ENCODE results near the gene DUSP9.
A peak's percentile ranks its signal among the peaks of the same experiment; 100 is the strongest.

Gene DUSP9

GRCh38 chrX:153645151-153645550 lies 1.9 kb upstream of the DUSP9 start:
- Histone ChIP-seq H3K9me3 (ENCODE audit: control insufficient read depth in 1 of 2, low read length in 2 of 2) (no peaks in the 10 kb centered on the region), H3K27me3 (ENCODE audit: low read depth, low read length) (peaks cover 19% of the 10 kb centered on the region), H3K4me1 (ENCODE audit: control insufficient read depth in 1 of 2, insufficient read depth in 2 of 2, low read length in 2 of 2) (peaks cover 0 to 37% of the 10 kb centered on the region in 2 donors), H3K4me3 (ENCODE audit: low read depth in 1 of 2, low read length in 2 of 2) (no peak overlapping the region), H3K36me3 (ENCODE audit: control insufficient read depth in 1 of 2, insufficient read depth in 2 of 2, low read length in 2 of 2) (no peaks in the 10 kb centered on the region), H3K27ac (ENCODE audit: low read length) (no peak overlapping the region)

DNA sequence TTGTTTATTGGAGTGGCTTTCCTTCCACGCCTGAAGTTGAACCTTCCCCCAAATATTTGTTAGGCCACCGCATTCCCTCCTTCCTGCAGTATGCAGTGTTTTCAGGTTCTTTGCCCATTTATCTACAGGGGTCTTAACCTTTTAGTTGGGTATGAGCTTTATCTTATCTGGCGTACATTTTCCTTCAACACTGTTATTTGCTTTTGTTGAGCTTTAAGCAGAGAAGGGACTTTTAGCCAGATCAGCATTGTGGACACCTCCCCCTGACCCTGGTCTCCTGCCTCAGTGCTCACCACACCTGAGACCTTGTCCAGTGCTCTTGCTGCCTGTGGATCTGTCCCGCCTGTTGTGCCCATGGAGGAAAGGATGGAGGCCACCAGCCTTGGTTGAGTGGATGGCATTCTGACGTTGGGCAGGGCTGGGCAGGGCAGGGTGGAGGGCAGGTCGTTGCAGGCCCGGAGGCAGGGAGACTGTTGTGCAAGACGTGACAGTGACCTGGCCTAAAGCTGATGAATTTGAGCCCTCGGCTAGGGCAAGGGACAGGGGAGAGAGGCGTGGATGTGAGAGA lies 998 bp upstream of the DUSP9 start:
- Histone ChIP-seq H3K9me3 (ENCODE audit: control insufficient read depth in 1 of 2, low read length in 2 of 2) (no peaks in the 10 kb centered on the region), H3K4me1 (ENCODE audit: control insufficient read depth in 1 of 2, insufficient read depth in 2 of 2, low read length in 2 of 2) (peaks cover 0 to 37% of the 10 kb centered on the region in 2 donors), H3K4me3 (ENCODE audit: low read depth in 1 of 2, low read length in 2 of 2) (no peak overlapping the region), H3K36me3 (ENCODE audit: control insufficient read depth in 1 of 2, insufficient read depth in 2 of 2, low read length in 2 of 2) (no peaks in the 10 kb centered on the region), H3K27me3 (ENCODE audit: low read depth, low read length) (peaks cover 19% of the 10 kb centered on the region), H3K27ac (ENCODE audit: low read length) (no peak overlapping the region)

GRCh38 chrX:153647461-153648357 lies 706 bp downstream of the DUSP9 start:
- peaks cover 10% of the 10 kb centered on the region for H3K27me3 ChIP-seq (ENCODE audit: low read depth, low read length)
- no peak overlapping the region for H3K27ac ChIP-seq (ENCODE audit: low read length)
- peaks cover 0 to 31% of the 10 kb centered on the region in 2 donors for H3K4me1 ChIP-seq (ENCODE audit: control insufficient read depth in 1 of 2, insufficient read depth in 2 of 2, low read length in 2 of 2)
- no peaks in the 10 kb centered on the region for H3K36me3 ChIP-seq (ENCODE audit: control insufficient read depth in 1 of 2, insufficient read depth in 2 of 2, low read length in 2 of 2)
- peak overlapping the region in 1 of 2 donors; percentile 8 for H3K4me3 ChIP-seq (ENCODE audit: low read depth in 1 of 2, low read length in 2 of 2)
- H3K9me3 ChIP-seq (ENCODE audit: control insufficient read depth in 1 of 2, low read length in 2 of 2), result no peaks in the 10 kb centered on the region

DNA sequence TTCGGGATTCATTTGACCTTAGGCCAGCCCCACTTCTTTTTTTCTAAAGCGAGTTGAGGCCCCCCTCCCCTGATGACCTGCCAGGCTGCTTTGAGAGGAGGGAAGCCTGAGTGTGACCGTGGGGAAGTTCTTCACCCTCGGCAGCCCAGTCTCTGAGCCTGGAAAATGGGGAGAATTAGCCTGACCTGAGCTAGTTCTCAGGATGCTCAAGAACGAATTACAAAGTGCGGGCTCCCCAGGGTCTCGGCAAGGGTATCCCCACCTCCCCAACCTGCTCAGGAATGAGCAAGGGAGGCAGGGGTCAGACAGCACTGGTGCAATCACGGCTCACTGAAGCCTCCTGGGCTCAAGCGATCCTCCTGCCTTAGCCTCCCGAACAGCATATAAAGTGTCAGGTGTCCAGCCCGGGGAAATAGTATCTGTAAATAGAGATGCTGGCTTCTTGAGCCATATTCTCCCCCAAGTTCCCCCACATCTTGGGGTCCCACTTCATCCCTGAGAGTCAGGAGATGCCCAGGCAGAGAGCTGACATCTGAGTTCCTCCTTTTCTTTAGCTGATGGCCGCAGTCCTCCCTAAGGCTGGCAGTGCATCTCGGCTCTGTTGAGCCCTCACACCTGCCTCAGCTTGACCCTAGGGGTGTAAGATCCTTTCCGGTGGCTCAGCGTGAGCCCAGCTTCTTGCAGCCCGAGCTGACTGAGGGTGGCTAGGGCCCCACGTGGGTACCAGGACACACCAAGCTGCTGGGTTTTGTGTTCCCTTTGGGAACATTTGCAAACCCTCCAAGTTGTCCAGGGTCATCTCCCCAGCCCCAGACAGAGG lies 1.6 kb downstream of the DUSP9 start:
- Histone ChIP-seq H3K27me3 (ENCODE audit: low read depth, low read length) (peaks cover 4% of the 10 kb centered on the region), H3K27ac (ENCODE audit: low read length) (no peak overlapping the region), H3K36me3 (ENCODE audit: control insufficient read depth in 1 of 2, insufficient read depth in 2 of 2, low read length in 2 of 2) (no peaks in the 10 kb centered on the region), H3K9me3 (ENCODE audit: control insufficient read depth in 1 of 2, low read length in 2 of 2) (peaks cover 0 to 1% of the 10 kb centered on the region in 2 donors), H3K4me3 (ENCODE audit: low read depth in 1 of 2, low read length in 2 of 2) (no peak overlapping the region), H3K4me1 (ENCODE audit: control insufficient read depth in 1 of 2, insufficient read depth in 2 of 2, low read length in 2 of 2) (peaks cover 0 to 25% of the 10 kb centered on the region in 2 donors)

- peaks cover 0 to 20% of the 10 kb centered on the region in 2 donors for H3K4me1 ChIP-seq (ENCODE audit: control insufficient read depth in 1 of 2, insufficient read depth in 2 of 2, low read length in 2 of 2)
- no peak overlapping the region for H3K27ac ChIP-seq (ENCODE audit: low read length)
- H3K4me3 ChIP-seq (ENCODE audit: low read depth in 1 of 2, low read length in 2 of 2), result no peak overlapping the region
- H3K27me3 ChIP-seq (ENCODE audit: low read depth, low read length), result peaks cover 4% of the 10 kb centered on the region
- H3K36me3 ChIP-seq (ENCODE audit: control insufficient read depth in 1 of 2, insufficient read depth in 2 of 2, low read length in 2 of 2), result no peaks in the 10 kb centered on the region
- H3K9me3 ChIP-seq (ENCODE audit: control insufficient read depth in 1 of 2, low read length in 2 of 2), result peaks cover 0 to 8% of the 10 kb centered on the region in 2 donors
Observed at GRCh38 chrX:153649178-153649914, 2.3 kb downstream of the DUSP9 start.

GRCh38 chrX:153649915-153650782 lies 3.1 kb downstream of the DUSP9 start:
- Histone ChIP-seq H3K9me3 (ENCODE audit: control insufficient read depth in 1 of 2, low read length in 2 of 2) (peaks cover 0 to 8% of the 10 kb centered on the region in 2 donors), H3K36me3 (ENCODE audit: control insufficient read depth in 1 of 2, insufficient read depth in 2 of 2, low read length in 2 of 2) (no peaks in the 10 kb centered on the region), H3K4me3 (ENCODE audit: low read depth in 1 of 2, low read length in 2 of 2) (no peak overlapping the region), H3K27ac (ENCODE audit: low read length) (no peak overlapping the region), H3K4me1 (ENCODE audit: control insufficient read depth in 1 of 2, insufficient read depth in 2 of 2, low read length in 2 of 2) (peaks cover 0 to 15% of the 10 kb centered on the region in 2 donors), H3K27me3 (ENCODE audit: low read depth, low read length) (peaks cover 4% of the 10 kb centered on the region)

- Histone ChIP-seq H3K27me3 (ENCODE audit: low read depth, low read length) (peaks cover 3% of the 10 kb centered on the region), H3K27ac (ENCODE audit: low read length) (no peak overlapping the region), H3K36me3 (ENCODE audit: control insufficient read depth in 1 of 2, insufficient read depth in 2 of 2, low read length in 2 of 2) (no peaks in the 10 kb centered on the region), H3K9me3 (ENCODE audit: control insufficient read depth in 1 of 2, low read length in 2 of 2) (peaks cover 0 to 8% of the 10 kb centered on the region in 2 donors), H3K4me3 (ENCODE audit: low read depth in 1 of 2, low read length in 2 of 2) (no peak overlapping the region), H3K4me1 (ENCODE audit: control insufficient read depth in 1 of 2, insufficient read depth in 2 of 2, low read length in 2 of 2) (peaks cover 0 to 15% of the 10 kb centered on the region in 2 donors)
Observed at GRCh38 chrX:153650959-153651358, 4.0 kb downstream of the DUSP9 start.

DNA sequence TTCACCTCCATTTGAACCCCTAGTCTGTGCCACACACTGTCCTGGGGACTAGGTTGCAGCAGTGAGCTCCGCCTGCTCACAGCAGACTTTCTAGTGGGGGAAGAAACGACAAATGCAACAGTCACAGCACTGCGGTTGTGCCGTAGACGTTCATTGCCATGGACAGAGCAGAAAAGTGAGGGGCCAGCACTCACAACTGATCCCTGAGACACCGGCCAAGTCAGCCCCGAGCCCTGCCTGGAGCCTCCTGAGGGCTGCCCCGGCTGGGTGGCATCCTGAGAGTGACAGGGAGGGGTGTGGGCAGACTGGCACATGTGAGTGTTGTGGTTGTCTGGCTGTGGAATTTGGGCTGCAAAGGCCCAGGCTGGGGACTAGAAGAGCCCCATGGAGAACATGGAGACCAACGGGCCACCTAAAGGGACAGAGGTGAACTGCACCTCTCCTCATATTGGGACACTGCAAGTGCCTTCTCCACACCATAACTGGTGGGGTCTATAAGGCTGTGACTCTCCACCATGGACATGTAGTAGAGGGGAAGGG lies 4.6 kb downstream of the DUSP9 start:
- Histone ChIP-seq H3K27ac (ENCODE audit: low read length) (no peak overlapping the region), H3K27me3 (ENCODE audit: low read depth, low read length) (no peaks in the 10 kb centered on the region), H3K4me3 (ENCODE audit: low read depth in 1 of 2, low read length in 2 of 2) (no peak overlapping the region), H3K4me1 (ENCODE audit: control insufficient read depth in 1 of 2, insufficient read depth in 2 of 2, low read length in 2 of 2) (peaks cover 0 to 14% of the 10 kb centered on the region in 2 donors), H3K9me3 (ENCODE audit: control insufficient read depth in 1 of 2, low read length in 2 of 2) (peaks cover 0 to 8% of the 10 kb centered on the region in 2 donors), H3K36me3 (ENCODE audit: control insufficient read depth in 1 of 2, insufficient read depth in 2 of 2, low read length in 2 of 2) (no peaks in the 10 kb centered on the region)

GRCh38 chrX:153653556-153653955 lies 6.6 kb downstream of the DUSP9 start:
- Histone ChIP-seq H3K4me3 (ENCODE audit: low read depth in 1 of 2, low read length in 2 of 2) (no peak overlapping the region), H3K27ac (ENCODE audit: low read length) (no peak overlapping the region), H3K27me3 (ENCODE audit: low read depth, low read length) (no peaks in the 10 kb centered on the region)

DNA sequence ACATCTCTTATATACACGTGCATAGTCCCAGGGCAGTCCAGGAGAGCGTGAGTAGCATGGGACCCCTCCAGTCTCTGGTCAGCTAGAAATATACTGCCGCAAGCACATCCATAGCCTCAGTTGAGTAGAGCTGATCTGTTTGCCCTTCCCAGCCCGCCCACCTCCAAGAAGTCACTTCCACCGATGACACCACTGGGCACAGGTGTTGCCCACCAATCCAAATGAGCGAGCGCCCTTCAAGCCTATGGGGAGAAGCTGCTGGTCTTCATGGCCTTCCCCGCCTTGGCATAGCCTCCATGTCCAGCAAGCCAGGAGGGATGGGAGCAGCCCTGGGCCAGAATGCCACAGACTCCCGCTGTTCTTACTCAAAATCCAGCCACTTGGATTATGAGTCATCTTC lies 10.2 kb downstream of the DUSP9 start:
- Histone ChIP-seq H3K9me3 (ENCODE audit: control insufficient read depth in 1 of 2, low read length in 2 of 2) (peaks cover 0 to 8% of the 10 kb centered on the region in 2 donors), H3K4me1 (ENCODE audit: control insufficient read depth in 1 of 2, insufficient read depth in 2 of 2, low read length in 2 of 2) (no peaks in the 10 kb centered on the region), H3K27me3 (ENCODE audit: low read depth, low read length) (no peaks in the 10 kb centered on the region)

More at GRCh38 chrX:153653556-153653955, 6.6 kb downstream of the DUSP9 start:
- H3K36me3 ChIP-seq (ENCODE audit: control insufficient read depth in 1 of 2, insufficient read depth in 2 of 2, low read length in 2 of 2), result no peaks in the 10 kb centered on the region
- peaks cover 0 to 8% of the 10 kb centered on the region in 2 donors for H3K9me3 ChIP-seq (ENCODE audit: control insufficient read depth in 1 of 2, low read length in 2 of 2)
- no peaks in the 10 kb centered on the region for H3K4me1 ChIP-seq (ENCODE audit: control insufficient read depth in 1 of 2, insufficient read depth in 2 of 2, low read length in 2 of 2)

More for the DNA sequence above, 10.2 kb downstream of the DUSP9 start:
- H3K4me3 ChIP-seq (ENCODE audit: low read depth in 1 of 2, low read length in 2 of 2), result no peak overlapping the region
- H3K36me3 ChIP-seq (ENCODE audit: control insufficient read depth in 1 of 2, insufficient read depth in 2 of 2, low read length in 2 of 2), result no peaks in the 10 kb centered on the region
- no peak overlapping the region for H3K27ac ChIP-seq (ENCODE audit: low read length)

All from muscle layer of duodenum (tissue), 2 donors.